GM19395 (cell line): ENCODE results near the gene PCK1.

Experiments
- ATAC-seq: cut with Tn5 transposase; IDR thresholded peaks from one replicate; pipeline ENCODE4 v1.9.1; 2021; ENCODE audit warnings: mild to moderate bottlenecking, moderate library complexity; ENCODE audit not compliant: unreplicated experiment

The PCK1 gene

GRCh38 chr20:57536120-57536708, 24.7 kb upstream of the PCK1 start:
- no peak for ATAC-seq

- no peak for ATAC-seq
Observed at GRCh38 chr20:57536771-57537724, 23.9 kb upstream of the PCK1 start.

- no peak for ATAC-seq
Observed at GRCh38 chr20:57537822-57538221, 23.1 kb upstream of the PCK1 start.

- ATAC-seq, result no peak
Observed at GRCh38 chr20:57539889-57540288, 21.0 kb upstream of the PCK1 start.

GRCh38 chr20:57540890-57541580, 19.9 kb upstream of the PCK1 start:
- ATAC-seq, result no peak

GRCh38 chr20:57543754-57544153, 17.2 kb upstream of the PCK1 start:
- ATAC-seq, result no peak

DNA sequence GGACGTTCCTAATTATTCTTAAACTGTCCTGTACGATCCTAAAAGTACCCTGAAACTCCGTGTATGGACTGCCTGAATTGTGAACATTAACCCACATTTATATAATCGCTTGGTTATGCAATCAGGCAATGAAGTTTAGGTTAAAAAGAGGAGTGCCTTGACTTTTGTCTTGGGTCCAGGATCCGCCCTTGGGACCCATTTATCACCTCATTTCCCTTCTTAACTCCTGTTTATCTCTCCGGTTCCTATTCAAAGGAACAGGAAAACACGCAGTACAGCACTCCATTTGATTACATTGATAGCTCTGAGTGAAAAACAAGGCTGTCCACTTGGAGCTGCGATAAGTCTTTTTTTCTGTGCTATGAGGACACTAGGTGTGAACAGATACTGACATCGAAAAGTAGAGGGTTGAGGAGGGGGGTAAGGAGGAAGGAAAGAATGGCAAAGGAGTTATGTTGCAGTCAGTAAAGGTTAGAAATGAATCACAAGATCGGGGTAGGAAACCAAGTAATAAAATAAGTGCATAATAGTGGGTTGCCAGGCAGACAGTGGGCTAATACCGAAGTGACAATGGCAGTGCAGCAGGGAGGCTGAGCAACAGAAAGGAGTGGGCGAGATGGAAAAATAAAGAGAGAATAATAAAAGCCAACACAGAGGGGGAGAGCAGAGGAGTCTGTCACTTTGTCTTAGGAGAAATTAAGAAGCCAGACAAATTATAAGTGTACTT, 15.9 kb upstream of the PCK1 start:
- no peak for ATAC-seq

- no peak for ATAC-seq
Observed at GRCh38 chr20:57545927-57546662, 14.8 kb upstream of the PCK1 start.

DNA sequence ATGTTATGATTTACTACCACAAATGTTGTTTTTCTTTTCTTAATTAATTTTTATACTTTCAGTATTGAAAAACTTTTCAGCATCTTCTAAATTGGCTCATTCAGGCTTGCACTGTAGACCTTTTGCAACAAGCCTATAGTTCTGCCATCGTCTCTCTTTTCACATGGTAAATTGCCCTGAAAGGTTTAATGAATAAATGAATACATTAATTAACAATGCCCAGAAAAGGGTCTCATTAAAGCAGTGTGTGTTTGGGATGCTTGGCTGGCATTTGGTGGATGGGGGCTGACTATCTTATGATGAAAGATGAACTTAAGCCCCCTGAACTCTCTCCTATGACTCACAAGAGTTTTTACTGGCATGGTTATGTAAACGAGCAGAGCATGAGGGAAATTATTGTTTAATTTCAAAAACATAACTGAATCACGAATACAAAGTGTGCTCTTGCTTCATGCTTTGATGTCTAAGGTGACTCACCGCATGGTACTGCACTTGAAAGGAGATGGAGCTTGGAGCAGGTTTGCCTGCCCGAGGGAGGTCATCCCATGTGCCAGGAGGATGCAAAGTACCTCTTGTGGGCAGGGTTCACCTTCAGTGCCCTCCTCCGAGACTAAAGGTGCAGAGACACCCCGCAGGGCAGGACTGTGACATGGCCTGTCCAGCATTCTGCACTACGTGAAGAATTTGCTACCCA, 13.8 kb upstream of the PCK1 start:
- ATAC-seq, result no peak

DNA sequence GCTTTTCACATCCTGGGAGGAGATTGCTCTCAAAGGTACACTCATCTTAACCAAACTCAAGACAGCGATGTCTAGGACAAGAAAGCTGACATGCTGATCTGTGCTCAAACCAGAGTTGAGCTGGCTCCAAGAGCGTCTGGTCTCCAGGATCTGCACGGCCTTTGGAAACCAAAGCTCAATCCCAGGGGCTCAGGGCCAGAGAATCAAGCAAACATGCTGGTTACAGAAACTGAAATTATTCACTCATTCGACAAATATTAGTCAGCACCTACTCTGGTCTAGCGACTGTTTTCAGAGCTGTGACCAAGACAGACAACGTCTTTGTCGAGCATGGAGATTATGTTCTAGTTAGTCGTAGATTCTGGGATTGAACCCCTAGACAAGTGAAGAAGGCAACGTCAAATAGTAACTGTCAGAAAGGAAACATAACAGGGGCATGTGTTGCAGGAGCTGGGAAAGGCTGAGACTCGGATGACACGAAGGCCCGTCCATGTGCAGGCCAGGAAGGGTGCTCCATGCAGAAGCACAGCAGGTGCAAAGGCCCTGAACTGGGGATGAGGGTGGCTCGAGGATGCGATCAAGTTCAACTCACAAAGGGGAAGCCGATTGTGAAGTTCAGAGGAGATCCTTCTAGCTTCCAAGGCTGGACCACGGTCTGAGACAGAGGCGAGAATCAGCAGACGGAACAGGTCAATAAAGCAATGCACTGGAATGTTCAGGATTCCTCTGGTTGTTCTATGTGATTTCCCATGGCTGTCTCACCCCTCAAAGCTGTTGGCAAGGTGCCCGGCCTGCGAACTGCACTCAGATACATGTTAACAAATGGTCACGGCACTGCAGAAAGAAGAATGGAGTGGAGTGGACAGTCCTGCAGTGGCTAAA, 12.5 kb upstream of the PCK1 start:
- ATAC-seq, result no peak

DNA sequence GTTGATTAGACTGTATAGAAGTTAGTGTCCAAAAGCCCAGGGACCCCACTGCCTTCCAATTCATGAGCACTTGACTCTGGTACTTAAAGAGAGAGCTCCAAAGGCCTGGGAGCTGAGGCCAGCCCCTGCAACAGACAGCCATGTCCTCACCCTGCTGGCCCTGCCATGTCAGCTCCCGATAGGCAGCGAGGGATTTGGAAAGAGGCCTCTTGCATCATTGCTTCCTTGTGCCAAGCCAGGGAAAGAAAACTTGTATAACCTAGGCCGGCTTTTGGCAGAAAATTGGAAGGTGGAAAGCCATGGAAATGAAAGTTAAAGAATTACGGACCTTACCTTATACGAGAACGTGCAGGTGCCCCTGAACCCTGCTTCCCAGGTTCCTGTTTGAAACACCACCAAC, 8.4 kb upstream of the PCK1 start:
- ATAC-seq, result no peak

- ATAC-seq, result no peak
Observed at GRCh38 chr20:57553376-57554018, 7.4 kb upstream of the PCK1 start.

DNA sequence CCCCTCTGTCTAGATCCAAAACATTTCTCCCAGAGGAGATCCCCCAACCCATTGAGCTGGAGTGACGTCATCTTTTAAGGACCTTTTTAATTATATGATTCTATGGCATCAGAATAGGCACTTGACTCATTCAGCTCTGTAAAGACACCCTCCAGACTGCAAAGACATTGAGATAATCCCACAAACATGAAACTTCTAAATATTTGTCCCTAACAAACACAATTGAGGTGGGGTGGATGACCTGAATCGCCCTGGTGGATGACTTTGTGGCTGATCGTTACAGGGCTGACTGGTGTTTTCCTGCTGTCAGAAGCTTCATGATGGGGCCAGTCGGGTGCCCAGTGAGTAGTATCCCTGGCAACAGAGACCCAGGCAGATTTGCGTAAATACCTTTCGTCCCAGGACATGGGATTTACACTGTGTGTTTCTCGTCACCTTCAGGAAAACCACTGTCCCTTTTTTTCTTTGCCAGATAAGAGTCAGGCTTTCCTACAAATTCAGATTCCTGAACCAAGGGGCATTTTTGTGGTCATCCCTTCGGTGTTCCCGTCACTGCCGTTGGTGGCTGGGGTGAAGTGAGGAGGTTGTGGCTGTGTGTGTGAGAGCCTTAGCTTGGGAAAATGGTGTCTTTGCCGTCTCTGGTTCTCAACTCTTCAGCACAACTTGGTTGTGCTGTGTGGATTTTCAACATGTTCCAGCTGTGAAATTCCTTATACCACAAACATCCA, 5.3 kb upstream of the PCK1 start:
- ATAC-seq, result no peak

GRCh38 chr20:57556980-57557274, 4.0 kb upstream of the PCK1 start:
- no peak for ATAC-seq

DNA sequence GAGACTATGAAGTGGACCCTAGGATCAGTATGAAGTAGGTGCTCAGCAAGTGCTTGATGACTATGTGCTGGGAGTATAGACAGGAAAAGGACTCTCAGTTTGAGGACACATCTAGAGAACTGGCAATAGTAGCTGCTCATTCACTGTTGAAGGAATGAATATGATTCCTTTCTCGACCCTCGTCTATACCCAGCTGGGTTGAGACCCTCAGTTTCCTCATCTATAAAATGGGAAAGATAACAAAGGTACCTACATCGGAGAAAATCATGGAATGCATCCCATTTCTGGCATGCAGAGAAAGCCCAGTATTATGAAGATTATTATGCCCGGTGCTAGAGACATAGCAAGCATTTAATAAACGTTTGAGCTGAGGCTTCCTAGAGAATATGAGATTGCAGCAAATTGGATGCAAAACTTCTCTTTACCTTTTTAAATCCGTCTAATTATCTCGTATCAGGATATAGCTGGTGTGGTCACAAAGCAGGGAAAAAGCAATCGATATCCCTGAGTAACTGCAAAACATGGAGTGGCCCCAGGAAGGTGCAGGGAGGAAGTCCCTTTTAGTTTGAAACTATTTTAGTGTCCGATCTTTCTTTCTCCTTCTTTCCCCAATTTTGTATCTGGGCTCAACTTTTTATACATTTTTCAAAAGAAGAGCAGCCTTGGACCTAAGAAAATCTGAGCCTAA, 2.8 kb upstream of the PCK1 start:
- no peak for ATAC-seq

GRCh38 chr20:57558614-57559288, 2.2 kb upstream of the PCK1 start:
- ATAC-seq, result no peak

GRCh38 chr20:57559289-57559634, 1.6 kb upstream of the PCK1 start:
- no peak for ATAC-seq
